Inflammatory macrophage treated with lipopolysaccharide for 4 hours (primary cell): Measurements from ENCODE around the gene UBR4.

Experiments used
- DNase-seq: peaks from one replicate; pipeline ENCODE4 v3.0.0-alpha.2; 2020

The UBR4 gene

DNA sequence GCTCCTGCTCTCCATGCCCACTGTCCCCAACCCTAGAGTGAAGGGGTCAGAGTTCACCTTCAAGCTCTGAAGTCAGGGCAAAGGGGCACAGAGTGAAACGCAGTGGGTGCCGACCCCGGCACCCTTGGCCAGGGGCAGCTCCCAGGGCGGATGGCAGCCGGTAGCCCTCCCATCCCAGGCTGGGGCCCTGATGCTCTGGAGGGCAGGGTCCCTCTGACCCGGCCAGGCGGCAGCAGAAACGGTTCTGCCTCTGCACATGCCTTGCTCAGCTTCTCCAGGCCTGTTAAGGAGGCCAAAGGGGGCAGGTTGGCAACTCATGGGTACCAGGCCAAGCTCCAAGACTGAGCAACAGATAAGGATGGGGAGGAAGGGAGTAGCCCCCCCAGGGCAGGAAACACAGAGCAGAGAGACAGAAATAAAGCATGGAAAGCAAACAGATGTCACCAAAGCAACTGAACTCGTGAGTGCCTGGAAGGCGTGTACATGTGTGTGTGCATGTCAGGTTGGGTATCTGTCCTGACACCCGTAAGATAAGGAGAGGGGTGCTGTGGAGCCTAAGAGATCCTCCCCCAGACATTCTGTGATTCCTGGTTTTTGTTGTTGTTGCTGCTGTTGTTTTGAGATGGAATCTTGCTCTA, 141.3 kb downstream of the UBR4 start:
- no peak for DNase-seq

DNA sequence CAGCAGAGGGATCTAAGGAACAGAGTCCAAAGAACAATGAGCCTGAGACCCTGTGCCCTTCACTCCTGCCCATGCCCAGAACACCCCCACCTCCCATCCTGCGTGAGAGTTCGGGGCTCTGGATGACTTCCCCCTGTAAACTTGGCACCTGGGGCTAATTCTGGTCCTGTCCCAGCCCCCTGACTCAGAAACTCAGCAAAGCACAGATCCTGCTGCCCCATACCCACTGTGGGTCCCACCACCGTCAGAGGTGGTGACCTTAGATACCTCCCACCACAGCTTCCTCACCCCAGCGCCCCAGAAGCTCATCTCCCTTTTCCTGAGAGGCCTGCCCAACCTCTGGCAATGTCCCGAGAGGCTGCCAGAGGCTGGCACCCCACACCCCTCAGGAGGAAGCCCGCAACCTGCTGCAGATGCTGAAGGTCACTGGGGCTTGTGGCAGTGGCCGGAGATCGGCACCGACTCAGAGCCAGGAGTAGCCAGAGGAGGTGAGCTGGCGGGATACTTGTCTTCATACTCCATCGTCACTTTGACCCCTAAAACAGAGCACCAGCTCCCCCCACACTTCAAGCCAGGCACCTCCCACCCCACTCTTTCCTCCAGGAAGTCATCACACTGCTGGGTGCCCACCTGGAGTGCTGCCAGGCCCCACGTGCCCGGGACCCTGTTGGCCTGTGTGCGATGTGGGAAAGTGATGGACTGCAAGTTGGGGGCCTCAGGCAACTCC, 142.0 kb downstream of the UBR4 start:
- no peak for DNase-seq

DNA sequence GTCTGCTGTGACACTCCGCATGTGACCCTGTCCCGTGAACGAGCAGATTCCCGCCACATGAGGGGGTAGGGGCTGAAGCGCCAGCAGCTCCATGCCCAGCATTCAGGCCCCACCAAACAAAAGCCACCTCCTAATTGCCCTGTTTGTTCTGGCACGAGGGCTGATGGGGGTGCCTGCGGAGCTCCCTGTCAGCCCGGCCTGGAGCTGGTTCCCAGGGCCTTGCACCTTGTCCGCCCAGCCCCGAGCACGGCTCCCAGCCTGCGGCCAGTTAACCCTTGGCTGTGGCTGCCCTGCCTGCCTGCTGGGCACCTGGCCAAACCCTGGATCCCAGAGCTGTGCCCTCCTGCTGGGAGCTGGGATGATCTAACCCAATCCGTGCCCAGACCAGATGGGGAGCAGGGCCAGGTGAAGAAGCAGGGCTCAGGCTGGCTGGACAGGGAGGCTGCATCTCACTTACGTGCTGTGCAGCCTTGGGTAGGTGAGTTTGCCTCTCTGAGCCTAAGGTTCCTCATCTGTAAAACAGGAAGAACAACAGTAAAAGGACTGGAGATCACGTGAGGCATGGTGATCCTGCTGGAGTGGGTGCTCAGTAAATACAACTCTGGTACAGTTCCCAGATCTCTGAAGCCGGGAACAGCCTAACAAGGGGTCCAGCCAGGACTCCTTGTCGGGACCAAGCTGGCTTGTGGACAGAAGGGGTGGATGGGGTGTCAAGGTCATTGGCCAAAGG, 142.7 kb downstream of the UBR4 start:
- DNase-seq: peak; percentile 27

DNA sequence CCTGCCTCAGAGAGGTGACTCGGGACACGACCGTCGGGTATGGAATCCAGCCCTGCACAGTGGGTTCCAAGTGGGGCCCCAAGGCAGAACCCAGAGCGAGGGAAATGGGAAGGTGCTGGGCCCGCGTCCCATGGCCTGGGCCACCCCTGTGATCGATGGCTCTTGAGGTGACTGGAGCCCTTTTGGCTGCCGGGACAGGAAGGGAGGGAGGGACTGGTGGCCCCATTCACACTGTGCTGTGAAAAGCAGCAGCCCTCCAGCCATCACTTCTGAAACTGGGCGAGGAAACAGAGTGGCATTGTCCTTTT, 143.2 kb downstream of the UBR4 start:
- no peak for DNase-seq

DNA sequence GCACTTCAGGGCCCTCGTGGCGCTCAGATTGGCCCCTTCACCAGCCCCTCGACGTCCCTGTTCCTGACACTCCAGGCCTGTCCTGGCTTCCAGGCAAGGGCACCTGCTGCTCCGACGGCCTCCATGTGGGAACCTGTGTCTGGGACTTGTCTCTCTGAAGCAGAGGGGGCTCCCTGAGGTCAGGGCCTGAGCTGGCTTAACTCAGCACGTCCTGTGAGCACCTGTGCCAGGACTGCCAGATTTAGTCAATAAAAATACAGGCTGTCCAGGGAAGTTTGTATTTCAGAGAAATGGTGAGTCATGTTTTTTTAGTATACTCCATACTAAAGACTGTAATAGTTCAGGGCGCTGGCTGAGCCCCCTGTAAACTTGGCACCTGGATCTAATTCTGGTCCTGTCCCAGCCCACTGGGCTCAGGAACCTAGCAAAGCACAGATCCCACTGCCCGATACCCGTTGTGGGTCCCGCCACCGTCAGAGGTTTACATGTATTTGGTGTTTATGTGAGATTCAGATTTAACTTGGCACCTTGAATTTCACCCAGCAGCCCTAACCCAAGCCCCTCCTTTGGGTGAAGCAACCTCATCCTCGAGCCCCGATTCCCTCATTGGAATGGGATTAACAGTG, 143.7 kb downstream of the UBR4 start:
- no peak for DNase-seq

DNA sequence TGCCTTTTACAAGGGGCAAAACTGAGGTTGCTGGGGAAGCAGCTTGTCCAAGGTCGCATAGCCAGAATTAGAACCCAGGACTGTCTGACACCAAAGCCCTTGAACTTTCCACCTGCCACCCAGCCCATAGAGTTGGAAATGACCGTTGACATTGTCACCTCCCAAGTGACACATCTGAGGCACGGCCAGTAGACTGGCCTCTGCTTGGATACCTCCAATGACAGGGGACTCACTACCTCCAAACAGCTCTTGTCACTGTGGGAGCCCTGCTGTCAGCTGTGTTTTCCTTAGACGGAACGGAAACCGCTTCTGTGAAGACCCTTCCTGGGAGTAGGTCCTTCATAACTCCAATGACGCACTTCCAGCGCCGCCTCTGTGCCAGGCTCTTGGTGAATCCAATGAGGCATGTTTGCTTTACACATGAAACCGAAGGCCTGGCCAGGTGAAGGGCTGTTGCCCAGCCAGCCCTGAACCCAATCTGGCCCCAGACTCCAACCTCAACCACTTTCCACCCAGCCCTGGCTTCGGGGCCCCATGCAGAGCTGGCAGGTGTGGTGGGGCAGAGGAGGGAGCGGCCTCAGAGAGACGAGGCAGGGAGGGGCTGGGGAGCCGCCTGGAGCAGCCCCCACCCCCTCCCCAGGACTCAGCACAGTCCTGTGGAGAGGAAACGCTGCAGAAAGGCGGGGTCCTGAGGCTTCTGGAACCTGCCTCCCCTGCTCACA, 144.4 kb downstream of the UBR4 start:
- no peak for DNase-seq

DNA sequence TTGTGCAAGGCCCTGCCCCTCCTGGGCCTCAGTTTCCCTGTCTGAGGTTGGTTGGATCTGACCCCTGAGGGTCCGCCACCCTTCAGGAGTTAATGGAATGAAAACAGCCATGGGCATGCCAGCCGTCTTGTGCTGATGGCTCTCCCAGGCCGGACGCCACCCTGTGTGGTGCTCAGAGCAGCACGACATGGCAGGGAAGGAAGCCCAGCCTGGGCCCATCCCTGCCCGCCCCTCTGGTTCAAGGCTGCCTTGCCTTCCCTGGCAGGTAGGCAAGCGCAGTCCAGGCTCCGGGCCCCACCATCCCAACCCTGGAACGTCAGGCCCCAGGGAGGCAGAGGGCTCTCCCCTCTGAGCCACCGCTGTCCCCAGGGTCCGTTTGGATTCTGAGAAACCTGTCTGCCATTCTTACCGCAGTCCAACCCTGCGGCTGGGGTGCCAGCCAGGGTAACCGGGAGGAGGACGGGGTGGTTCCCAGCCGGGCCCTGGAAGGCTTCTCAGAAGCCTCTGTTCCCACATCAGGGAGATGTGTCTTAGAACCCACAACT, 145.1 kb downstream of the UBR4 start:
- no peak for DNase-seq

DNA sequence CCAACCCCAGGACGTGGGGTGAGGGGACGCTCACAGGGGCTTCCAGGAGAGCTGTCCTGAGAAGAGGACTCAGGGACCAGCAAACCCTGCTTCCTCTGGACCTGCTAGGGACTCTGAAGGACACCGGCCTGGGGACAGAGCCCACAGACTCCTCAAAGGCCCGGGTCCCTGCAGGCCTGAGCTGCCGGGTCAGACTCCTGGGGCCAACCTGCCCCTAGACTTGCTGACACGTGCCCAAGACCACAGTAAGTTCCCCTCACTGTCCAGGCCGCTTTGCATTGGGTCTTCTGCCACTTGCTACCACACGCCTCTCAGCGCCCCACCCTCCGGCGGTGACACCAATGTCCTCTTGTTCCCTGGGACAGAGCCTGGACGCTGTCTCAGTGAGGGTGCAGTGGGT, 146.9 kb downstream of the UBR4 start:
- DNase-seq: no peak

DNA sequence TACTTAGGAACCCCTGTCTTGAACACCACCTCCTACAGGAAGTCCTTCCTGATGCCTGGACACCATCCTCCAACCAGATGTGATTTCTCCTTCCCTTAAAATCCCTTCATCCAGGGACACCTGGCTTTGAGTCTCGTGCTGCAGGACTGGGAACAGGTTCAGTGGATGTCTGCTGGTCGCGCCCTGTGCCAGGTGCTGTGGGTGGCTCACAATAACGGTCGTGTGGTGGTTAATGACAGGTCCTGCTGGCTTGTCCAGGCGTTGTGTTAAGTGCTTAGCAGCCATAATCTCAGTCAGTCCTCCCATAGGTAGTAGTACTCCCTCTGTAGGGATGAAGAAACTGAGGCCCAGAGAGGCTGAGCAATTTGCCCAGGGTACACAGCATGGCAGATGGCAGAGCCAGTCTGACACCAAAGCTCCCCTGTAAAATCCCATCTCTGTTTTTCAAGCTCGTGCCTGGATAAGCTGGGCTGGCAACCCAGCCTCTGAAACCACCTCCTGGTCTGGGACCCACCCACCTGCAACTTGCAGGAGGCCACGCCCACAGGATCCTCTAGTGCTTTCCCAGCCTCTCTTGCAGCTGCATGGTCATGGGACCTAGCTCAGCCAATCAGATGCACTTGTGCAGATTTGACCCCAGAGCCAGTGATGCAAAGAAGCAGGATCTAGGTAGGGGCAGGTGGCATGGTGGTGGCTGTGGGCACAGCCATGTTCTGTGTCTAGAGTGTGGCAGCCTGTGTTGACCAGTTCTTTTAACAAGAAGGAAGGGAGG, 147.6 kb downstream of the UBR4 start:
- no peak for DNase-seq

DNA sequence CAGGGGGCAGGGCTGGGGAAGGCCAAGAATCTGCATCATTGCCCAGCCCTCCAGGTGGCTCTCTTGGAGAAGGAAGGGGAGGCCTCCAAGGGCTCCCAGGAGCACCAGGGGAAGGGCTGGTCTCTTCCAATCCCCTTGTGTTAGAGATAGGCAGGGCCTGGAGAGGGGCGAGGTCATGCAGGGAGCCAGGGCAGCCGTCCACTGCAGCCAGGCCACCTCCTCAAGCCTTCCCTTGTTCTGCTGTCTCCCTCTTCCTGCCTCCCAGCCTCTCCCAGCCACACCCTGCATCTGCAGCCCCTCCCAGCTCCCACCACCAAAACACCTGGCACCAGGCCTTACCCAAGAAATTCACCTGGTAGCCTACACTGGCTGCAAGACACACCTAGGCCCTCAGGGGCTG, 148.3 kb downstream of the UBR4 start:
- DNase-seq: no peak

DNA sequence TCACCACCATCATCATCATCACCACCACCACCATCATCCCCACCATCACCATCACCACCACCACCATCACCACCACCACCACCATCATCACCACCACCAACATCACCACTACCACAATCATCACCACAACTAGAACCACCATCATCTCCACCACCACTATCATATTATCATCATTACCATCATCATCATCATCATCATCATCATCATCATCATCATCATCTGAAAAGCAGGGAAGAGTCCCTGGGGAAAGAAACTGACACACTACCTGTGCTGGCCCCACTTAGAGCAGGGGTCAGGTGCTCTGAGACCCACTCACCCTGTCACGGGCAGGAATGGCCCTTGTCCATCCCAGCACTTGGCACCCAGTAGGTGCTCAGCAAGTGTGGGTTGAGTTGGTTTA, 148.7 kb downstream of the UBR4 start:
- DNase-seq: no peak

DNA sequence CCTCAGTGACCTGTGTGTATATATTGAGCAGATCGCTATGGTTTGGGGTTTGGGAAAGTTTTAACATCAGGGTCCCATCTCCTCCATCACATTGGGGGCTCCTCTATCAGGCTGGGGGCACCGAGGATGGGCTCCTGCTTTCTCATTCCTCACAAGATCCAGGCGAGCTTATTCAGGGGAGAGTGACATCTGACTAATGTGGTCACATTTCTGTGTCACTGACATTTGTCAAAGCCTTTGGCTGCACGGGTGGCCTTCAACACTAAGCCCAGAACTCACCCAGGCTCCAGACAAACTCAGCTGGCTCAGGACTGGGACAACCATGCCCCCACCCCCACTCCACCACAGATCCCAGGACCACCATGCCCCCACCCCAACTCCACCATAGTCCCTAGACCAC, 150.3 kb downstream of the UBR4 start:
- no peak for DNase-seq

DNA sequence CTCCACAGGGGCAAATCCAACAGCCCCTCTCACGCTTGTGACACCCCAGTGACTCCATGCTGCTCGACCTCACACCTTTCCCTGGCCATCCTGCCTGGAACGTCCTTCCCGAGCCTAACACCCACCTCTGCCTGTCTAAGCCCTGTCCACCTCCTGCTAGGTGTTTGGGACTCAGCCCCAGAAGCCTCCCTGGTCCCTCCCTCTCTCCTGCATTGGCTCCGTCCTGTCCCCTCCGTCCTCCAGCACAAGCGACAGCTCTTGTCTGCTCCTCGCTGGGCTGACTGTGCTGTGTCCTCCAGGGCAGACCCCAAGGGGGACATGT, 151.6 kb downstream of the UBR4 start:
- no peak for DNase-seq

DNA sequence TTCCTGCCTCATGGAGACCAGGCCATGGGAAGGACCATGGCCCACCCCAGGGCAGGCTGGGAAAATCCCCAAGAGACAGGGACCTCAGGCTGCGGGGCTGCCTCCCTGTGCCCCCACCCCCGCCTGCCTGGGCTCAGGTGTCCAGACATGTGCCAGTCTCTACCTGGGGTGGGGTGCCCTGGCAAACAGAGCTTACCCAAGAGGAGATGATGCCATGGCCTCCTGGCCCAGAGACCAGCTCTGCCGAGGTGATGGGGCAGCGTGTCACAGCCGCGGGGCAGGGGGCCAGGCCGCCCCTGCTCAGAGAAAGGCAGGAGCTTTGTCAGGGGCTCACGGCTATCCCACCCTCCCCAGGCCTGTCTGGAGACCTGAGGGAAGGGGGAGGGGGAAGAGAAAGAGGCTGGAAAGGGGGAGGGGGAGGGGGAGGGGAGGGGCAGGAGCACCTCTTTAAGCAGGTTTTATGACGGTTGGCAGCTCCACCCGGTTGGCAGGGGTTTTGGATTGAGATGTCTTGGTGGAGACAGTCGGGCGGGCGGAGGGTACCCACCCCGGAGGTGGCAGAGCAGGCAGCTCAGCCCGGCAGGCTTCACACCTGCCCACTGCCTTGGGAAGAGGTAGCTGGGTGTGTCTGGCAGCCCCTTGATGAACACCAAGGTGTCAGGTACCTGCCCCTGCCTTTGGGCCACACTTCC, 152.1 kb downstream of the UBR4 start:
- no peak for DNase-seq

DNA sequence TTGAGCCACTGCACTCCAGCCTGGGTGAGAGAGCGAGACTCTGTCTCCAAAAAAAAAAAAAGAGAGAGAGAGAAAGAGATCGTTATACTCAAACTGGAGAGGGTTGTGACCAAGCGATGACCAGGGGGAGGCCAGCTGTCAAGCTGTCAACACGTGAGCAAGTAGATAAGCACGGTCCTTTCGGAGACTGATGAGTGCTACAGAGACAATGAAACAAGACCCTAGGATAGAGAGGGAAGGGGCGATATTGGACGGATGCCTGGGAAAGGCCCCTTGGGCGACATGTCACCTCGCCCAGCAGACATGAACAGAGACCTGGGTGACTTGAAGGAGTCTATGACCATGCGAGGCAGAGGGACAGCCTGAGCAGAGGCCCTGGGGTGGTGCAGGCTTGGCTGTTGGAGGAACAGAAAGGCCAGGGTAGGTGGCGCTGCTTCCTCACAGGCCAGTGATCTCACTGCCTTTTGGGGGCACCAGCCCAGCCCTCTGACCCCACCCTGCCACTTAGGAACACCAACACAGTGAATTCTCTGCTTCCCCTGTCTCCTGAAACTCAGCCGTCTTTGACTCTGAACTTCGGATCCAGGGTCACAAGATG, 152.8 kb downstream of the UBR4 start:
- no peak for DNase-seq

DNA sequence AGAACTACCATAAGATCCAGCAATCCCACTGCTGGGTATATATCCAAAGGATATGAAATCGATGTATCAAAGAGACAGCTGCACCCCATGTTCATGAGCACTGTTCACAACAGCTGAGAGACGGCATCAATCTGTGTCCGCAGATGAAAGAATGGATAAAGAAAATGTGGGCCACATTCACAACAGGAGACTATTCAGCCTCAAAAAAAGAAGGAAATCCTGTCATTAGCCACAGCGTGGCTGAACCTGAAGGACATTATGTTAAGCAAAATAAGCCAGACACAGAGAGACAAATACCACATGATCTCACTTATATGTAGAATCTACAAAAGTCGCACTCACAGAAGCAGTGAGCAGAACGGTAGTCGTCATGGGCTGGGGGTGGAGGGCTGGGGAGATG, 154.4 kb downstream of the UBR4 start:
- DNase-seq: no peak

DNA sequence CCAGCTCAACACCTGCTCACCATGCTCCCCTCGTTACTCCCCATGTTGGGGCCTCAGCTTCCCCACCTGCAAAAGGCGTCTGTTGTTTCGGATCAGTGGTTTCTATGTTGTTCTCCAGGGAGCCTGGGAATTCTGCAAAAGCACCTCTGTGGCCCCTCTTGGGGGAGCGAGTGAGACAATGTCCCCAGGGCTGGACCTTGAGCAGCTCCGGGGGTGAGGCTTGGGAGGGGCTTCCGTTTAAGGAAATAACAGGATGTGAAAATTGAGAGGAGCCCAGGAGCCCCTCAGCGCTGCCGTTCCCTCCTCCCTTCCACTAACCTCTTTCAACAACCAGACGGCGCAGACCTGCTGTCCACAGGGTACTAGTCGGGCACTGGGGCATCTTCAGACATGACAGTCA, 155.1 kb downstream of the UBR4 start:
- no peak for DNase-seq

DNA sequence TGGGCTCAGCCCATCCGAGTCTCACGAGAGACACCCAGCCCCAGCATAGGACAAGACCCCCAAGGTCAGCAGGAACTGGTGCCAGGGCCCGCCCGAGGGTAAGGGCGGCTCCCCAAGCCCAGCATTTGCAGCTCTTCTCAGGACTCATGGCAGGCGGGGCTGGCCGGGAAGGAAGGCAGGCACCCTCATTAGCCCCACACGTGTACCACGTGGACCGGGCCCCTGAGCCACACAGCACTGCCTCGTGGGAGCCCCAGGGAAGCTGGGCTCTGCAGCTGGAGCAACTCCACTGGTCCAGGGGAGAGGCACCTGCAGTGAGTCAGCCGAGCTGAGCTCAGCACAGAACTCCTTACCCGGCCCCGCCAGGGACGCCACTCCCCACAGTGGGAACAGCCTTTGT, 155.8 kb downstream of the UBR4 start:
- no peak for DNase-seq

DNA sequence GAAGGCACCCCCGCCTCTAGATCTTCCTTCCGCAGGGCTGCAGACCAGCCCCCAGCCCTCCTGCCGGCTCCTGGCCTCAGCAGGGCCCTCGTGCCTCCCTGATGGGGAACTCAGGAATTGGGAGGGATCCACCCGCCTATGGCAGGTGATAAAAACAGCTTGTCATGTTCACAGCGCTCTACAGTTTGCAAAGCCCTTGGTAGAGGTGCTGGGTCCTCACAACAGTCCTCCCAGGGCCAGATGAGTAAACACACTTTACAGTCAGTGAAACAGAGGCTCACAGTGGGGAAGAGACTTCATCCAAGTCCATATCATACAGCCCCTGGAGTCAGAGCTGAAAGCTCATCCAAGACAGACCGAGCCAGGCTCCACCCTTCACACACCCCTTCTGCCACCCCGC, 156.6 kb downstream of the UBR4 start:
- DNase-seq: no peak

DNA sequence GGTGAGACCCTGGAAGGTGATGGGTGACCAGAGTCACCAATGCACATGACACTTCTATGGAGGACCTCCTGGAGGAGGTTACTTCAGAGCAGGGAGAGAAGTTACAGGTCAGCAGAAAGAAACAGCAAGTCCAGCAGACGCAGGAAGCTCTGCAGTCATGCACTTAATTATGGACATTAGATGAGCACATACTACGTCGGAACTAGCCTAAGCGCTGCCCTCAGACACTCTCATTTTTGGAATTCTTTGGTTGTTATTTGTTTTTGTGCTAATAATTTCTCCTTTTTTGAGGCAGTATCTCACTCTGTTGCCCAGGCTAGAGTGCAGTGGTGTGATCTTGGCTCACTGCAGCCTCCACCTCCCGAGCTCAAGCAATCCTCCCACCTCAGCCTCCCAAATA, 160.3 kb downstream of the UBR4 start:
- no peak for DNase-seq

DNA sequence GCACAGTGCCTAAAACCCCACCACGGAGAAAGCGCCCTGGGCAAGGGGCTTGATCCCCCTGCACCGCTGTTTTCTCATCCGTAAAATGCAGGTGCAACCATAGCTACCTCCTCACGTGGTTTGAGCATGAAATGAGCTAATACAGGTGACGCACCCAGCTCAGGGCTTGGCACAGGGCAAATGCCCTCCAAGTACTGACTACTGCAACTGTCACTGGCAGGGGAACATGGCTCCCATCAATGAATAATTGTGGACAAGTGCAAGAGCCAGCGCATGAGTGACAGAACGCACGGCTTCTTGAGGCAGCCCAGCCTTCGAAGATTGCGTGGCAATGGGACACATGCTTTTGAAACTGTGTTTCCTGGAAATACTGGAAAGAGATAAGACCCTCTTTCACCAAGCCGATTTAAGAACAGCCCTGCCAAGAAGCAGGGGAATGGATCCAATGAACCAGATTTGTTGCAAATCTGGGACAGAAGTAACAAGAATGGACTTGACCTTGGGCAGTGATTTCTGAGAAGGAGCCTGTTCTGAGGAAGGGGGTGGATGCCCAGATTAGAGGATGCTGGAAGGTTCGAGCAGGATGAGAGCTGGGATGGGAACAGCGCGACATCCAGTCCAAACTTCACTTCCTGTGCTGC, 160.8 kb downstream of the UBR4 start:
- no peak for DNase-seq
